Breast epithelium (tissue), 3 donors: ENCODE data around the gene DDR1.
"Not testable (repeated sequence)": the region's sequence is repeated elsewhere in the genome, so short reads cannot be mapped to it uniquely, and the experiment has no call there.

Experiments used
- CTCF ChIP-seq, 3 donors: fragments of 450-650 bp; IDR thresholded peaks; one replicate each; pipeline ENCODE4 v1.5.1; 2016 to 2017; ENCODE audit warnings: antibody characterized with exemption in 3 of 3, mild to moderate bottlenecking in 3 of 3, moderate library complexity in 3 of 3
- POLR2A ChIP-seq: fragments of 450-650 bp; IDR thresholded peaks from one replicate; pipeline ENCODE4 v1.6.1; 2016; ENCODE audit warnings: antibody characterized with exemption, mild to moderate bottlenecking, moderate library complexity
- POLR2AphosphoS5 ChIP-seq, 3 donors: sonication (generic); formaldehyde crosslinking; IDR thresholded peaks; one replicate each; pipeline ENCODE4 v1.6.1; 2017; ENCODE audit warnings: antibody characterized with exemption in 3 of 3

- TF ChIP-seq CTCF (IDR thresholded peaks at IDR 0.05); POLR2A; POLR2AphosphoS5 (IDR thresholded peaks at IDR 0.05): not testable (repeated sequence)
Observed at GRCh38 chr6:30927080-30927479, 42.8 kb downstream of the DDR1 start.
